Activated CD8-positive, alpha-beta memory T cell treated with anti-CD3 and anti-CD28 coated beads for 36 hours (primary cell): ENCODE measurements around the gene UBAP1. TPM values are rescaled to one million over a fixed set of nuclear protein-coding genes. Genes with fewer than 3 reads are reported as not detected.
"Not testable (repeated sequence)": the region's sequence is repeated elsewhere in the genome, so short reads cannot be mapped to it uniquely, and the experiment has no call there.

Source experiments
- CTCF ChIA-PET: fragments of 350-600 bp; sonication (Branson Sonifier 250); formaldehyde crosslinking; loops from one replicate; lab custom pipeline; 2021; ENCODE audit warnings: antibody characterized with exemption; lab: Charles Lee
- POLR2A ChIA-PET: fragments of 350-600 bp; sonication (Branson Sonifier 250); formaldehyde crosslinking; loops from one replicate; lab custom pipeline; 2021; ENCODE audit warnings: antibody characterized with exemption; lab: Charles Lee
- total RNA-seq, 2 experiments: library from RNA; stranded (reverse); gene quantifications; one replicate each; pipeline ENCODE4 v1.2.3, GENCODE V29; 2021

The UBAP1 gene
- 10 to 100 TPM; 35.7 to 35.9 TPM for total RNA-seq

- ChIA-PET CTCF (no interaction called here), POLR2A (interaction anchor here (0.5 to 1.2 kb wide), 5 partner anchors 11 to 168 kb away, joined by 3 to 7 read pairs (median 4); no protein-coding TSS in a partner anchor)
Measured at GRCh38 chr9:34178436-34179212, at the start of gene UBAP1. Gene UBAP1, plus strand, starts transcription at chr9:34179043. Its CDS starts 41,872 bp downstream, at chr9:34220915.

GRCh38 chr9:34131571-34131970, 47.3 kb upstream of the UBAP1 start:
- POLR2A ChIA-PET = no interaction called here
- CTCF ChIA-PET = no interaction called here

- CTCF ChIA-PET = no interaction called here
Measured at GRCh38 chr9:34133436-34133949, 45.4 kb upstream of the UBAP1 start.

GRCh38 chr9:34134521-34134920, 44.3 kb upstream of the UBAP1 start:
- POLR2A ChIA-PET = interaction anchor here (0.6 kb wide), 1 partner anchor 92 kb away, joined by 10 read pairs; no protein-coding TSS in a partner anchor
- CTCF ChIA-PET = no interaction called here

More at GRCh38 chr9:34133436-34133949, 45.4 kb upstream of the UBAP1 start:
- POLR2A ChIA-PET = no interaction called here

GRCh38 chr9:34138644-34139043, 40.2 kb upstream of the UBAP1 start:
- CTCF ChIA-PET, POLR2A ChIA-PET: not testable (repeated sequence)

- CTCF ChIA-PET = no interaction called here
- POLR2A ChIA-PET = no interaction called here
Measured at GRCh38 chr9:34139477-34140146, 39.2 kb upstream of the UBAP1 start.

GRCh38 chr9:34140853-34141252, 38.0 kb upstream of the UBAP1 start:
- ChIA-PET POLR2A (no interaction called here), CTCF (interaction anchor here (0.7 kb wide), 1 partner anchor 14 kb away, joined by 3 read pairs; no protein-coding TSS in a partner anchor)

- ChIA-PET CTCF (no interaction called here), POLR2A (no interaction called here)
Measured at GRCh38 chr9:34143116-34143515, 35.7 kb upstream of the UBAP1 start.

GRCh38 chr9:34145165-34145564, 33.7 kb upstream of the UBAP1 start:
- POLR2A ChIA-PET = interaction anchor here (0.5 kb wide), 1 partner anchor 26 kb away, joined by 6 read pairs; no protein-coding TSS in a partner anchor
- CTCF ChIA-PET = interaction anchor here (1.3 kb wide), 1 partner anchor 71 kb away, joined by 6 read pairs; no protein-coding TSS in a partner anchor

- POLR2A ChIA-PET = no interaction called here
- CTCF ChIA-PET = no interaction called here
Measured at GRCh38 chr9:34151398-34151797, 27.4 kb upstream of the UBAP1 start.

GRCh38 chr9:34154057-34154456, 24.8 kb upstream of the UBAP1 start:
- CTCF ChIA-PET = interaction anchor here (0.7 kb wide), 1 partner anchor 1831 kb away, joined by 4 read pairs; no protein-coding TSS in a partner anchor
- POLR2A ChIA-PET = no interaction called here

- ChIA-PET POLR2A (no interaction called here), CTCF (interaction anchor here (0.5 kb wide), 1 partner anchor 71 kb away, joined by 3 read pairs; no protein-coding TSS in a partner anchor)
Measured at GRCh38 chr9:34157318-34157717, 21.5 kb upstream of the UBAP1 start.

- CTCF ChIA-PET = no interaction called here
- POLR2A ChIA-PET = interaction anchor here (0.7 kb wide), 1 partner anchor 23 kb away, joined by 5 read pairs; no protein-coding TSS in a partner anchor
Measured at GRCh38 chr9:34157898-34158297, 20.9 kb upstream of the UBAP1 start.

- POLR2A ChIA-PET = interaction anchor here (0.7 kb wide), 1 partner anchor 22 kb away, joined by 5 read pairs; no protein-coding TSS in a partner anchor
- CTCF ChIA-PET = interaction anchor here (1.0 kb wide), 1 partner anchor 221 kb away, joined by 3 read pairs; no protein-coding TSS in a partner anchor
Measured at GRCh38 chr9:34158362-34158869, 20.4 kb upstream of the UBAP1 start.

GRCh38 chr9:34163434-34163833, 15.4 kb upstream of the UBAP1 start:
- ChIA-PET POLR2A (interaction anchor here (0.7 kb wide), 1 partner anchor 93 kb away, joined by 8 read pairs; no protein-coding TSS in a partner anchor), CTCF (interaction anchor here (0.8 kb wide), 1 partner anchor 48 kb away, joined by 3 read pairs; no protein-coding TSS in a partner anchor)

- ChIA-PET CTCF (interaction anchor here (1.9 kb wide), 1 partner anchor 83 kb away, joined by 5 read pairs; no protein-coding TSS in a partner anchor), POLR2A (no interaction called here)
Measured at GRCh38 chr9:34169125-34169524, 9.7 kb upstream of the UBAP1 start.

GRCh38 chr9:34170237-34170991, 8.4 kb upstream of the UBAP1 start:
- CTCF ChIA-PET = interaction anchor here (0.7 to 1.2 kb wide), 2 partner anchors 12 to 79 kb away, joined by 3 read pairs; no protein-coding TSS in a partner anchor
- POLR2A ChIA-PET = no interaction called here

- ChIA-PET CTCF (interaction anchor here (0.7 kb wide), 1 partner anchor 1879 kb away, joined by 3 read pairs; no protein-coding TSS in a partner anchor), POLR2A (no interaction called here)
Measured at GRCh38 chr9:34171753-34172535, 6.9 kb upstream of the UBAP1 start.
